NCI-H226 (cell line): ENCODE results near the gene CABP5.
"Not testable (repeated sequence)": the region's sequence is repeated elsewhere in the genome, so short reads cannot be mapped to it uniquely, and the experiment has no call there.

ENCODE experiments used
- DNase-seq: peaks from one replicate; pipeline ENCODE4 v3.0.0-alpha.2; 2015

CABP5 gene

GRCh38 chr19:48043675-48044258 is at the start of gene CABP5:
CABP5 (minus strand) TSS chr19:48044079; CDS start chr19:48043922, 157 bp downstream.
- DNase-seq = no peak

GRCh38 chr19:48091111-48091718 is 47.3 kb upstream of the CABP5 start:
- peak; percentile 66 for DNase-seq

DNA sequence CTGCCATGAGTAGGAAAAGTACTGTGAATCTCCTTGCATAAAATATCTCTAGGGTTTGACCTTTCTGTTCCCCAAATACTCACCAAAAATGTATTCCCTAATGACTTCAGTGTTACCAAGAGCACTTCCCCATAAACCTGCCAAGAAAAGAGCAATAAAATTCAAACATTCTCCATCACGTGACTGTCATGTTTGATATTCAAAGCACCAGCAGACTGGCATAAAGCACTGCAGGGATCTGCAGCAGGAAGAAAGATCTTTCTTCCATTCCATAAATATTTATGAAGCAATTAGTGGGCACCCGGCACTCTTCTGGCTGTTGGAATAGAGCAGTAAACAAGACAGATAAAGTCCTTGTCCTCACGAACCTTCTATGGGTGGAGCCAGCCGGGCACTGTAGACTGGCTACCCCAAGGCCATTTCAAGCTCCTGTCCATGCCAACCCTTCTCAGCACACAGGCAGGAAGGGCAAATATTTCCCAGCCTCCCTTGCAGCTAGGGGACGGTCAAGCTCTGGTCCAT is 46.5 kb upstream of the CABP5 start:
- DNase-seq = no peak

GRCh38 chr19:48088991-48089390 is 45.1 kb upstream of the CABP5 start:
- DNase-seq = not testable (repeated sequence)

GRCh38 chr19:48085904-48086864 is 42.3 kb upstream of the CABP5 start:
- no peak for DNase-seq

DNA sequence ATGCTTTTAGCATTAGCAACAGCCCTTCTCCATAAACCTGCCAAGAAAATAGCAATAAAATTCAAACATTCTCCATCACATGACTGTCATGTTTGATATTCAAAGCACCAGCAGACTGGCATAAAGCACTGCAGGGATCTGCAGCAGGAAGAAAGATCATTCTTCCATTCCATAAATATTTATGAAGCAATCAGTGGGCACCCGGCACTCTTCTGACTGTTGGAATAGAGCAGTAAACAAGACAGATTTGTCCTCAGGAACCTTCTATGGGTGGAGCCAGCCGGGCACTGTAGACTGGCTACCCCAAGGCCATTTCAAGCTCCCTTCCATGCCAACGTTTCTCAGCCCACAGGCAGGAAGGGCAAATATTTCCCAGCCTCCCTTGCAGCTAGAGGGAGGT is 41.2 kb upstream of the CABP5 start:
- DNase-seq = no peak

DNA sequence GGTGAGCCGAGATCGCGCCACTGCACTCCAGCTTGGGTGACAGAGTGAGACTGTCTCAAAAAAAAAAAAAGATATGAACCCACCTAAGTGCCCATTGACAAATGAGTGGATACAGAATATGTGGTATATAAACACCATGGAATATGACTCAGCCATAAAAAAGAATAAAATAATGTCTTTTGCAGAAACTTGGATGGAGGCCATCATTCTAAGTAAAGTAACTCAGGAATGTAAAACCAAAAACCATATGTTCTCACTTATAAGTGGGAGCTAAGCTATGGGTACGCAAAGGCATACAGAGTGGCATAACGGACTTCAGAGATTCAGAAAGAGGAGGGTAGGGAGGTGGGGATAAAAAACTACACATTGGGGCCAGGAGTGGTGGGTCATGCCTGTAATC is 37.2 kb upstream of the CABP5 start:
- DNase-seq = no peak

DNA sequence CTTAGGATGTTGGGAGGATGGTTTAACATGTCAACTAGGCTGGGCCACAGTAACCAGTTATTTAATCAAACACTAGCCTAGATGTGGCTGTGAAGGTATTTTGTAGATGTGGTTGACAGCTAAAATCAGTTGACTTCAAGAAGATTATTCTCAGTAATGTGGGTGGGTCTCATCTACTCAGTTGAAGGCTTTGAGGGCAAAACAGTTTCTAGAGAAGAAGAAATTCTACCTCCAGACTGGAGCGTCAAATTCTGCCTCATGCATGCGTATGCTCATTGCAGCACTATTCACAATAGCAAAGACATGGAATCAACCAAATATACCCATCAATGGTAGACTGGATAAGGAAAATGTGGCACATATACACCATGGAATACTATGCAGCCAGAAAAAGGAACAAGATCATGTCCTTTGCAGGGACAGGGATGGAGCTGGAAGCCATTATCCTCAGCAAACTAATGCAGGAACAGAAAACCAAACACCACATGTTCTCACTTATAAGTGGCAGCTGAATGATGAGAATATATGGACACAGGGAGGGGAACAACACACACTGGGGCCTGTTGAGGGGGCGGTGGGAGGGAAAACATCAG is 26.4 kb upstream of the CABP5 start:
- not testable (repeated sequence) for DNase-seq

DNA sequence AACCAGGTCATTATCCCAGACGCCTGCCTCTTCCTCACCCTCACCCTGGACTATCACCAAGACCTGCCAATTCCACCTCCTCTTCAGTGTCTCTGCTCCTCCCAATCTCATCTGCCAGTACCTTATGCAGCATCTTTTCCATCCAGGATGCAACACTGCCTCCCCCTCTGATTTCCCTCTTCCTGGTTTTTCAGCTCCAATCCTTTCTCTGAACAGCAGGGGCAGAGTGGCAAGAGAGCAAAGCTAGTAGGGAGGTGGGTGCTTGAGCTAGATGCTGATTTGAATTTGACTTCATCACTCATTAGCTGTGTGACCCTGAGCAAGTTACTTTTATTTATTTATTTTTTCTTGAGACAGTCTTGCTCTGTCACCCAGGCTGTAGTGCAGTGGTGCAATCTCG is 25.6 kb upstream of the CABP5 start:
- DNase-seq = no peak

DNA sequence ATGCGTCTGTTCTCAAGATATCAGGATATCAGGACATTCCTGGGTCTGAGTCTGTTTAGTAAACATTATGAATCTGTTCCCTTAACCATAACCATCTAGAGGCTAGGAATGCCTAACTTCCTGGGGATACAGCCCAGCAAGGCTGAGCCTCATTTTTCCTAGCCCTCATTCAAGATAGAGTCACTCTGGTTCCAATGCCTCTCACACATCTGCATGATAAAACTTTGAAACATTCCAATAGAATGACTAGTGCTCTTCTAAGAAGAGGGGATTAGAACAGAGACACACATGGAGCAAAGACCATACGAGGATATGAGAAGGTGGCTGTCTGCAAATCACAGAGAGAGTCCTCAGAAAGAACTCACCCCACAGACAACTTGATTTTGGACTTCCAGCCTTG is 20.6 kb upstream of the CABP5 start:
- DNase-seq = peak; percentile 15

DNA sequence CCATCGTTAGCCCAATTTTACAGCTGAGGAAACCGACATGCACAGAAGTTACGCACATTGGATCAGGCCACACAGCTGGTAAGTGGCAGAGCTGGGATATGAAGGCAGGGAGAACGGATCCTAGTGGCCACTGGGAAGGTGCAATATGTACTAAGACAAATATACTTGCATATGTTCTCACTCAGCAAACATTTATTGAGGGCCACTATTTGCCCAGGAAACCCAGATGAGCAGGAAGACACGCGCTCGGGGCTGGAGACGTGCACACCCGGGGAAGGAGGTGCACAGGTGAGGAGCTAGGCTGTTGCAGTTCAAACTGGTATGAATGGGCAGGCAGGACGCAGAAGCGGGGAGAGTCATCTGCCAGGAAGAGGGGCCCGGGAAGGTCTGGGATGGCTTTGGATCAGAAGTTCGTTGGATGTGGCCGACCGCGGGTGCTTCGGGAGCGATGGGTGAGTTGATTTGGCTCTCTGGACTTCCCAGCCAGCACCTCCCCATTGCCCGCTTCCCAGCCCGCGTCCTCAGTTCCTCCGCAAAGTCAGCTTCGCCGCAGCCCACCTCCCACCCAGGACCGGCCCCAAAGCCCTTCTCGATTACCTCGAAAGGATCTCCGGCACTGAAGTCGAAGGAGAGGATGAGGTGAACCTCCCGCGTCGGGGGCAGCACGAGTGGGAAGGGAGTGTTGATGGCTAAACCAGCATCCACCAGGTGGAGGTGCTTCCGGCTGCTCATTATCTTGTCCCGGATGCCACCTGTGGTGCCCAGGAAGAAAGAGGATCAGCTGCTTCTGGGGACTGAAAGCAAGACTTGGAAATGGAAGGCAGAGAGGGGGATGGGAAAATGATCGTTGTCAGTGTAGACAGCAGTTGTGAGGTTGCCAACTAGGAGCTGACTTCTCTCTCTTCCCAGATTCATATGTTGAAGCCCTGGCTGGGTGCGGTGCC is 17.8 kb upstream of the CABP5 start:
- DNase-seq = no peak

DNA sequence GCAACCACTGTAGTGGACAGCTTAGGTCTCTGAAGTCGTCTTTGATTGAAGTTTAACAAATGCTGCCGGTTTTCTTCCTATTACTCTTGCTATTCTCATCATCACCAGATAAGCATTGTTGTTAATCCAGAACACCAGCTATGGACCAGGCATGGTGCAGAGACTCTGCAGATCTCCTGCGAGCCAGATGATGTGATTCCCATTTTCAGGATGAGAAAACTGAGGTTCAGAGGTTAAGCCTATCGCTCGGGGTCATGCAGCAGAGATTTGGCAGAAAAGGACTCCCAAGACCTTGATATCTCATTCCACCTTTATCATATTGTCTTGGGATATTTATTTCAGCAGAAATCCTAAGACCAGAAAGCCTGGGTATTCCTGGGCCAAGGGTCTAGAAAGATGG is 16.5 kb upstream of the CABP5 start:
- DNase-seq = no peak

- no peak for DNase-seq
Measured at GRCh38 chr19:48059331-48059730, 15.5 kb upstream of the CABP5 start.

DNA sequence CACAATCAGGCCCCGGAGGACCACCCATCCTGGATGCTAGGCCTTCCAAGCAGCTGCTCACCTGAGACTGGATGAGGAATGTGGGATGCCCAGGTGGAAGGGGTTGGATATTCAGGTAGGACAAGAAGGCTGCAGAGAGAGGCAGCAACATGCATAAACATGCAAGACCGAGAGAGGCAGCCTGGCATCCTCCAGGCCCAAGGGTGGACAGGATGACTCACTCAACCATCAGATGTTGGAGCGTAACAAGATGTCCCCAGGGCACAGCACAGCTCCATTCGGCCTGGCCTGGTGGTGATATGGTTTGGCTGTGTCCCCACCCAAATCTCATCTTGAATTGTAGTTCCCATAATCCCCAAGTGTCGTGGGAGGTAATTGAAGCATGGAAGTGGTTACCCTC is 10.0 kb upstream of the CABP5 start:
- no peak for DNase-seq

- DNase-seq = no peak
Measured at GRCh38 chr19:48053076-48053475, 9.2 kb upstream of the CABP5 start.

GRCh38 chr19:48051335-48052033 is 7.6 kb upstream of the CABP5 start:
- DNase-seq = no peak

DNA sequence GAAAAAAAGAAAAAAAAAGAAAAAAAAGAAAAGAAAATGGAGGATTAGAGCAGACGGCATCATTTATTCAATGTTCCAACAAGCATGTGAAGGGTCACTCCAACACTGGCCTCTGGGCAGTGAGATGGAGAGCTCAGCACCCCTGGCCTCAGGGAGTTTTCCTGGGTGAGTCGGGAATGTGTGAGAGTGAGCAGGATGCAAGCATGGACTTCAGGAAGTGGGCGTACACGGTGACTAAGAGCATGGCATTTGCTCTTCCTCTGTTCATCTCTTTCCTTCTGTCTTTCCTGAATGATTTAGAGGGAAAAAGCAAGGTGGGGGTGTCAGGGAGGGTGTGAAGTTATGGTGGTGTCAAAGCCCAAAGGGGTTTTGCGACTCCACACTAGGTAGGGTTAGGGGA is 682 bp upstream of the CABP5 start:
- peak; percentile 18 for DNase-seq

DNA sequence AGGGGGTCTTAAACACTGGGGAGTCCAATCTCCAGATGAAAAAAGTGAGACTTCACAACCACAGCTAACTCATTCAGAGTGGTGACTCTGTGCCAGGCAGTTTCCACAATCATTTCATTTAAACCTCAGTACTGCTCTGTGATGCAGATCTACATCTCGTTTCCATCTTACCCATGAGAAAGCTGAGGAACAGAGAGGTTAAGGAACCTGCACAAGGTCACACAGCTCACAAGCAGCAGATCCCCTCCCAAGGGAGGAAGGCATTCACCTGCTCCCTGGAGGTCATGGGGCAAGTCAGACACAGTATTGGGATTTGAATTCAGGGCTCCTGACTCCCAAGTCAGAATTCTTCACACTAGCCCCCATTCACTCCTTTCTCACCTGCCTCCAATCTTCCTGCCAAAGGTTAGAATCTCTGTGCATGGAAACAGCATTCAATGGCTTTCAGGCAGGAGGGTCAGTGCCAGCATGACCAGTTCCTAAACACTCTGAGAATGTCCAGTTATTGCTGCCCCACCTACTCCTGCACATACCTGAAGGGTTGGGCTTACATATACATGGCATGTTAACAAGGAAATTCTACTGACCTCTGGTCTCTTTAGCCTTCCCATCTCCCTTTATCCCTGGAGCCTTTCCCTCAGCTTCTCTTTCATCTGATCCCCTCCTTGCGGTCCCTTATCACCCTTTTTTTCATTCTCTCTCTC is 1.9 kb downstream of the CABP5 start:
- DNase-seq = no peak

DNA sequence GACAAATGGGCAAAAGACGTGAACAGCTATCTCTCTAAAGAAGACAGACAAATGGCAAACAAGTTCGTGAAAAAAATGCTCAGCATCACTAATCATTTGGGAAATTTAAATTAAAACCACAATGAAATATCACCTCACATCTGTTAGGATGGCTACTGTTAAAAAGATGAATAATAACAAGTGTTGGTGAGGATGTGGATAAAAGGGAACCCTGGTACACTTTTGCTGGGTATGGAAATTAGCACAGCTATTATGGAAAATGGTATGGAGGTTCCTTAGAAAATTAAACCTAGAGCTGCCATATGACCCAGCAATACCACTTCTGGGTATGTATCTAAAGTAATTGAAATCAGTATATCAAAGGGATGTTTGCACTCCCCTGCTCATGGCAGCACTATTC is 7.1 kb downstream of the CABP5 start:
- no peak for DNase-seq

- DNase-seq = no peak
Measured at GRCh38 chr19:48033604-48034003, 10.3 kb downstream of the CABP5 start.

DNA sequence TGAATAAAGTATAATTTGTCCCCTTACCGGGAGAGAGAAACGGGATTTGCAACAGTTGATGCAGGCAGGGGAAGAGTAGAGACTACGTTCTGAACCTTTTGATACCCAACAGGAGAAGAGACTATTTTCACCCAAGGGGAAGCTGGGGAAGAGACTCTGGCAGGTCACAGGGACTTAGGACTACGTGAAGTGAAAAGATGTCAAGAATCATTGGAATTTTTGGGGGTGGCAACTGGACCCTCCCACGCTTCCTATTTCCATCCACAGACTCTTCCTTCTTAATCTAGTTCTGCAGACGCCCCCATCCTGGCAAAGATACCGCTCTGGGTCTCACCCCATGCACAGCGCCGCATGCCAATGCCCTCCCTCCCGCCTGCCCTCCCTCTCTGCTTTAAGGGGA is 13.8 kb downstream of the CABP5 start:
- DNase-seq = no peak
